H1 (cell line): ENCODE data around the gene DISC1. TPM values are rescaled to one million over a fixed set of nuclear protein-coding genes. Genes with fewer than 3 reads are reported as not detected.

Experiments
- ATF3 ChIP-seq: IDR thresholded peaks from 2 replicates; pipeline ENCODE4 v1.6.1; 2011; ENCODE audit warnings: low read depth, mild to moderate bottlenecking, low read length; ENCODE audit not compliant: insufficient read depth
- CBX8 ChIP-seq: fragments of 300-800, 300-1000 bp; sonication (generic); IDR thresholded peaks from 2 replicates; pipeline ENCODE4 v1.7.1; 2016; ENCODE audit warnings: low read depth, low read length, borderline replicate concordance
- NANOG ChIP-seq: IDR thresholded peaks from 2 replicates; pipeline ENCODE4 v1.6.1; 2011; ENCODE audit warnings: low read length, low read depth, mild to moderate bottlenecking, inconsistent platforms; ENCODE audit not compliant: insufficient read depth, poor library complexity, severe bottlenecking
- polyA plus RNA-seq, 7 experiments: library from polyadenylated mRNA; depleted of rRNA in 3 of 7; stranded (reverse) in 5 of 7; unstranded in 2 of 7; fragments of >200 nt in 5 of 7; fragments of 200-250 nt in 2 of 7; gene quantifications; 1 replicate in 5 of 7; 2 replicates in 1 of 7; 4 replicates in 1 of 7; pipeline versions ENCODE4 v1.2.1 to v1.2.3, GENCODE V29; 2011 to 2013; ENCODE audit warnings: missing spikeins in 2 of 7, mixed read lengths in 2 of 7
- total RNA-seq: library from RNA; stranded (reverse); fragmentation: NEBNext Ultra II Directional; extraction: Animal tissue kit (Norgen Biotek cat#: 25700); gene quantifications from 2 replicates; pipeline ENCODE4 v1.2.1, GENCODE V29; 2021

DISC1 gene
- total and polyA plus RNA-seq, 2 of the 8 experiments (the other 6 are each of a cell fraction or from before 2014, with no cell fraction given), result 1.1 to 3.5 TPM

- TF ChIP-seq NANOG (no peak), ATF3 (no peak), CBX8 (no peak)
Observed at GRCh38 chr1:231882333-231882732, 255.7 kb downstream of the DISC1 start (continued).
